Measurements from ENCODE around the gene PYROXD2.

DNA sequence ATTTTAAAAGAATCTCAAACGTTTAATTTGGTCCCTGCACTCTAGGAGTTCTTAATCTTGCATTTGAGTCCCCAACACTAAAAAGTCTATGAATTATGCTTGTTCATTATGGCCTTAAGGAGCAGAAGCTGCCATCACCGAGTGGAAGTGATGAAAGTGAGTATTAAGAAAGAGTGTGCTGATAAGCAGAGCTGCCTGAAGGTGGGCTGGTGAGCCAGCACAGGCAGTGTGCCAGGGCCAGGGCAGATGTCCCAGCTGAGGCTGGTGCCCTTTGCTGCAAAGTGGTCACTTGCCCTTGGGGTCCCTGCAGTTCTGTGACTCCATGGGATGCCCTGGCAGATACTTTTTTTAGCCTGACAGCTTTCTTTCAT is 74.1 kb downstream of the PYROXD2 start:
- no peak for TF ChIP-seq ELF4 (IDR thresholded peaks at IDR 0.05)
- TF ChIP-seq SP1 (IDR thresholded peaks at IDR 0.05): no peak
- TF ChIP-seq HDGF (IDR thresholded peaks at IDR 0.05; ENCODE audit: borderline replicate concordance): no peak
- TF ChIP-seq L3MBTL2 (conservative IDR thresholded peaks at IDR 0.05): no peak
